Measurements from ENCODE around the gene AOC1.
A peak's percentile ranks its signal among the peaks of the same experiment; 100 is the strongest.
"Not testable (repeated sequence)": the region's sequence is repeated elsewhere in the genome, so short reads cannot be mapped to it uniquely, and the experiment has no call there.

AOC1 gene

DNA sequence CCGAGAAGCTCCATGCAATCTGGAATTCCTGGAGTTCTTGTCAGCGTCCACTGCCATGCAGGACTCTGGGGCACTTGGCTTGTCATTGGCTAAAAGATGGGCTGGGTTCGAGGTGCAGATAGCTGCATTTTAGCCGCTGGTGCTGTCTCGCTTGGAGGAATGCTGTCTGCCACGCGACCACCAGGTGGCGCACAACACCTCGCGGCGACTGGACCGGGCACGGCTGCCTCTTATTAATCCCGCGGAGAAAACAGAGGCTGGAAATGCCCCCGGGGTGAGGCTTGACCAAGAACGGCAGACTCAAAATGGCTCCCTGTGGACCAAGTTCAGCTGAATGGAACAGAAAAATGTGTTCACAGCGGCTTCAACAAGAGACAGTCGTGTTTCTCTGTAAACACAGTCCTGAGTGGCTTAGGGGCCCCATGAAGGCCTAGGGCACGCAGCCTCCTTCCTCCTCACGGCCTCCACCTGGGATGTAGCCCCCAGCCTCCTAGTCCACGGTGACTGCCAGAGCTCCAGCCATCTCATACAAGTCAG, 46.2 kb downstream of the AOC1 start:
- DNase-seq: peak; percentile 83

DNA sequence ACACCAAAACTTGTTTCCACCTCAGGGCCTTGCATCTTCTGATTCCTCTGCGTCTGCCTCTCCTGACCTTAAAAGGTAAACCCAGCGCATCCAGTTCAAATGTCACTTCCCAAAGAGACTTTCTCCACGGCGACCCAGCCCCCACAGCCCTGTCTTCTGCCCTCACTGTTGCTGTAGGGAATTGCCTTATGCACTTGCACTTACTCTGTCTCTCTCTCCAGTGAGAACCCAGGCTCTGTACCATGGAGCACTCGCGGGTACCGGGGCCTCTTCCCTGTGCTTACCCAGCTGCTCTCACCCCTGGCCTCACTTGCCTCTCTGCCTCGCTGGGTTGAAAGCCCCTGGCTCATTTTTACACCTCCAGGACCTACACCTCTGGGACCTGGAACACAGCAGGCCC, 48.4 kb downstream of the AOC1 start:
- DNase-seq: no peak

DNA sequence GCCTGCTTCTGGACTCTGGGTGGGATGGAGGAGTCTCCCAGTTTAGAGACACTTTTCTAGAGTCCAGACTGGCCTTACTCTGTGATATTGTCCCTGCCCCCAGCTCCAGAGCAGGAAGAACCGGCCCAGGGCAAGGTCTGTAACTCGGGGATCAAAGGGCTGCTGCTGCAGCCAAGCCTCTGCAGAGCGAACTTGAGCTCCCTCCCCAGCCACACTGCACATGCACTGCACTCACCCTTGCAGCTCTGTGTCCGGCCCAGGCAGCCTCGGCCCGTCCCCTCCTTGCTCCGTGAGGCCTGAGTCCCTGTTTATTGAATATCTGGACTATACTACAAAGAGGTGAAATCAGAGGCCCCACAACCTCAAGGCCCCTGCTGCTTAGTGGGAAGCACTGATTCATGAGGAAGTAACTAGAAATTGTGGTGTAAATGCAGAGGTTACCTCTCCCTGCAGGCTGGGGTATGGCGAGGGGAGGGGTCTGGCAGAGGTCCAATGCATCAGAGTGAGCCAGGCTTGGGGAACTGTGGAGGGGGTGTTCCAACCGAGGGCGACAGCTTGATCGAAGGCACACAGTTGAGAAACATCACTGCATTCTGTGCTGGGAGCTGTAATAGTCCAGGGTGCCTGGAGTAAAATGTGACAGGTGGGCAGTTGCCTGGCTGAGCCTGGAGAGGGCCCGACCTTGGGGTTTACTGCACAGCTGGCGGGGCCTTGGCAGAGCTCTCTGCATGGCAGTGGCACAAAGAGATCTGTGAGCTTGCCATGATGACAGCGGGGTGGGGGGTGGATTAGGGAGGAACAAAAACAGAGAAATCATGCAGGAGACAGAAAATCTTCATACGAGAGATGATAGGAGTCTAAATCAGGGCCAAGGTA, 49.1 kb downstream of the AOC1 start:
- DNase-seq: peak; percentile 57

DNA sequence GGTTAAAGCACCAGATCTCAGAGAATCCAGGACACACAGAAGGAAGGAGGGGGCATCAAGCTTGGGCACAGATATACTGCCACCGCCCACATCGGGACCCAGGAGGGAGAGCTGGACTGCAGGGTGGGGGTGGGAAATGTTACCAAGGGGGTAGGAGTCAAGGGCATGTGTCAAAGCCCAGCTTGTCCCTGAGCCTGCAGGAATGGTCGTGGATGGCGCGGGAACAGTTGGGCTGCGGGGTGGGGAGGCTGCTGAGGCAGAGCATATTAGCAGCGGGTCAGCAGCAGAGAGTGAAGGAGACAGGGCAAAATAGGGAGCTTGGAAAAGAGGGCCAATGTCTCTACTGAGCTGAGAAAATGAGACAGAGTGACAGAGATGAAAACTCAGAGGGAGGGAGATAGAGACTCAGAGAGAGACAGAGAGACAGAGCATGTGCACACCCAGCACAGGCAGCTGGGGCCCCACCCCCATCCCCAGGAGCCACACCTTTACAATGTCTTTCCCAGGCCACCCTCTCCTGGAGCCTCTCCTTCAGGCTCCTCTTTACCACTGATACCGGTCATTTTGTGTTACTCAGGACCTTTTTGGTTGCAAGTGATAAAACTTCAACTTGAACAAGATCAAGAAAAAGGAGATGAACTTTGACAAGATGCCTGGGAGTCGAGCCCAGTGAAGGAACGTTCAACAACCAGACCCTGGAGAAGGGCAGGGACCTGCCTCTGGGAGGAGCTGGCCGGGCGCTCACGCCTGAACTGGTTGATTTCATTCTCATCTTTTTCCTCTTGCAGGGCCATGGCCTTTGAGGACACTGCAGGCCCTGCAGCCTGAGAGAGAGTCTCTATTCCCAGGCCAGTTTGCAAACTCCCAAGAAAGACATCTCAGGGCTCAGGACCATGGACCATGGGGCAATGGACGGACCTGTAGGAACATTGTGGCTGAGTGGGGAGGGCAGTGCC, 50.0 kb downstream of the AOC1 start:
- DNase-seq: no peak

DNA sequence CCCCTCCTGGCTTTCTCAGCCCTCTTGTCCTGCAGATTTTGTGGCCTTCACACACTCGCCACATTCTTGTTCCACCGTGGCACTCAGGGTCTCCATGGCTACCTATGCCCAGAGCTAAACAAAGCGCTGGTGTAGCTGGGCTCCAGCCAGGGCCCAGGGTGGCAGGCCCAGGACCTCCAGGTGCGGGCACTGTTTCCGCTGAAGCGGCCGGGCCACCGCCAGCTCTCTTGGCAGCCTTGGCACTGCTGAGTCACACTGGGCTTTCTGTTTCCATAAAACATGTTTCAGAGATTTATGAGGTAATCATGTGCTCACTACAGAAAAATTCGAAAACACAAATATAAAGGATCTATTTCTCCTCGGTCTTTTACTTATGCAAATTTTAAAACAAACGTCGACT, 51.3 kb downstream of the AOC1 start:
- peak; percentile 56 for DNase-seq

DNA sequence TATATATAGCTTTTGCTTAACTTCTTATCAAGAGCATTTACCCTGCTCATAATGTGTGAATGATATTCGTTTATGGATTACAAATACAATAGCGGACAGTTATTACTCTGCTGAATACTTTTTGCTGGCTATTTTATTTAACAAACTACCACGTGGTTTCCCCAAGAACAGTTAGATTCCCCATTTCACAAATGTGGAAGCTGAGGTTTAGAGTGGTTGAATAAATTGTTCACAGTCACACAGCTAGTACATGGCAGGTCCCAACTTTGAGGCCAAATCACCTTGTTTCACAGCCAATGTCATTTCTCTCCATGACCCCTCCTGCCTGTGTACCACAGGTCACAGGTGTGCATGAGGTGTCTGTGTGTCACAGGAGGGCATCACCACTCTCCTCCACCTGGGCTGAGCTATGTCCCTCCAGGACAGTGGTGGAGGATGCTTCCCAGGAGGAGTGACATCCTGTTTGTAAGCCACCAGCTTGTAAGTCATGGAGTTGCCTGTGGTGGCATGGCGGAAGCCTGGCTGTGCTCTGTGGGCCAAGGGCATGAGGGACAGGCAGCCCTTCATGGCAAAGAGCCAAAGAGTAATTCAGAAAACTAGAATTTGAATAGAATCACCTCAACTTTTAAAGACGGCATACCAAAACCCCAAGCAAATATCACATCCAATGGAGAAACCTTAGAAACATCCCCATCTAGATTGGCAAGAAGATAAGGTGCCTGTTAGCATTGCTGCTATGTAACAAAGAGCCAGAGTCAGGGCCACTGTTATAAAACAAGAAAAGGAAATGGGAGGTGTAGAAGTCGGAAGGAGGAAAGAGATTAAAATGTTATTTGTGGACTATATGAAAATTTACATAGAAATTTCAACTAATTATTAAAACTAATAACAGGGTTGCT, 51.9 kb downstream of the AOC1 start:
- no peak for DNase-seq

DNA sequence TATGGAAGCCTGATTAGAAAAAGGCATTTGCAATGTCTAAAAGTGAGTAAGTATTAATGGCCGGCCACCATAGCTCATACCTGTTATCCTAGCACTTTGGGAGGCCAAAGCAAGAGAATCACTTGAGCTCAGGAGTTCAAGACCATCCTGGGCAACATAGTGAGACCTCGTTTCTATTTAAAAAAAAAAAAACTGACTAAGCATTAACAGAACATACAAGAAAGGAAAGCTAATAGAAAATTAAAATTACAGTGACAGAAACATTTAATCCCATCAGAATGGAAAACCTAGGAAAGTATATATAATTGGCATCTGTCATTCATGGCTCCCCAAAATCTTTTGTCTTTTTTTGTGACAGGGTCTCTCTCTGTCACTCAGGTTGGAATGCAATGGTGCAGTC, 55.9 kb downstream of the AOC1 start:
- DNase-seq: no peak

DNA sequence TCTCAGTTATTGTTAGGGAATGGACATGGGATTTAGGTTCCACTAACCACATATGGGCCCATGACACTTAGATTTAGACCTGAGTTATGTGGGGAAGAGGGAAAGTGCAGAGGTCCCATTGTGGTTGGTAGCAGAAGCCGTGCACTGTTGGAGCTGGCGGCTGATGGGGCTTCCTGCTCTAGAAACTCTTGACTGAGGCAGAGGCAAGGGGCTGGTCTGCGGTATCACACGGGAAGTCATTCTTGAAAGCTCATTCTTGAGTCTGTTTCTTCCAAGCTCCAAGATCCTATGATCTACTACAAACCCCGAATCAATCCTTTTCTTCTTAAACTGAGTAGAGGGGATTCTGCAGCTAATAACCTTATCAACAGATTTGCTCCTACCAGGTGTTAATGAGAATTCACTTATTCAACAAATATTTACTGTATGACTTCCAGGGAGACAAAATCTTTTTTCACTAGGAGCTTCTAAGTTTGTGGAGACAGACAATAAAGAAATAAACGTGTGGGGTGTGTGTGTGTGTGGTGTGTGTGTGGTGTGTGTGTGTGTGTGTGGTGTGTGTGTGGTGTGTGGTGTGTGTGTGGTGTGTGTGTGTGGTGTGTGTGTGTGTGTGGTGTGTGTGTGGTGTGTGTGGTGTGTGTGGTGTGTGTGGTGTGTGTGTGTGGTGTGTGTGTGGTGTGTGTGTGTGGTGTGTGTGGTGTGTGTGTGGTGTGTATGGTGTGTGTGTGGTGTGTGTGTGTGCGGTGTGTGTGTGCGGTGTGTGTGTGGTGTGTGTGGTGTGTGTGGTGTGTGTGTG, 57.1 kb downstream of the AOC1 start:
- DNase-seq: no peak

DNA sequence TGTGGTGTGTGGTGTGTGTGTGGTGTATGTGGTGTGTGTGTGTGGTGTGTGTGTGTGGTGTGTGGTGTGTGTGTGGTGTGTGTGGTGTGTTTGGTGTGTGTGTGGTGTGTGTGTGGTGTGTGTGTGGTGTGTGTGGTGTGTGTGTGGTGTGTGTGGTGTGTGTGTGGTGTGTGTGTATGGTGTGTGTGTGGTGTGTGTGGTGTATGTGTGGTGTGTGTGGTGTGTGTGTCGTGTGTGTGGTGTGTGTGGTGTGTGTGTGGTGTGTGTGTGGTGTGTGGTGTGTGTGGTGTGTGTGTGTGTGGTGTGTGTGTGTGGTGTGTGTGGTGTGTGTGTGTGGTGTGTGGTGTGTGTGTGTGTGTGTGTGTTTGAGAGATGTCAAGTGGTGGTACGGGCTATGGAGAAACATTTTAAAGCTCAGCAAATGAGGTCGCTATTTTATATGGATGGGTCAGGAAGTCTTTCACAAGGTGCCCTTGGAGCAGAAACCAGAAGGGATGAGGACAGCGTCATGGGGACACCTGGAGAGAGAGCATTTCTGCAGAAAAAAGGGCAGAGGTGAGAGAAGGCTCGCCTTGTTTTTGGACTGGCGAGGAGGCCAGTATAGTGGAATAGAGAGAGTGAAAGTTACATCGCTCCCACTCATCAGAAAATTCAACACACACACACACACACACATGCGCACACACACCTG, 58.1 kb downstream of the AOC1 start:
- not testable (repeated sequence) for DNase-seq

DNA sequence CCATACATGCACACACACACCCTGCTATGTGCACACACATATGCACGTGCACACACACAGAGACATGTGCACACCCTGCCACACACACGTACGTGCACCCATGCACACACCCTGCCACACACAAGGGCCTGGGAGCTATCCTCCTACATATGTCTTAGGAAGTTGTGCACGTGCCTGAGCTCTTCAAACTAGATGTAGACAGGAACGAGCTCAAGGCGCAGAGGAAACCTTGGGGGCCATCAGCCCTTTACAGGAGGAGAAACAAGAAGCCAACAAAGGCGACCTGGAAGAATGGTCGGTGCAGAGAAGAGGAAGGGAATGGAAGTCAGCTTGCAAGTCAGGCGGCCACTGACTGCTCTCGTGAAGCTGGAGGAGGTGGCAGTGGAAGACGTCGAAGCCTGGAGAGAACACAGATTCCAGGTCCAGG, 58.7 kb downstream of the AOC1 start:
- no peak for DNase-seq
